Fibroblast of lung (primary cell): ENCODE measurements around the gene LBHD1. TPM values are rescaled to one million over a fixed set of nuclear protein-coding genes. Genes with fewer than 3 reads are reported as not detected.
A peak's percentile ranks its signal among the peaks of the same experiment; 100 is the strongest.

ENCODE experiments used
- DNase-seq, 2 donors: peaks; one replicate each; pipeline versions ENCODE4 v3.0.0 to v3.0.0-alpha.2; 2010; ENCODE audit warnings: low read depth in 2 of 2
- H2AFZ ChIP-seq: 2 replicates; pipeline ENCODE4 v1.5.1; 2012; ENCODE audit warnings: low read length, control low read depth, inconsistent platforms
- H3K27ac ChIP-seq: 2 replicates; pipeline ENCODE4 v1.5.1; 2011; ENCODE audit warnings: low read length, control low read depth; ENCODE audit not compliant: insufficient read depth
- H3K27me3 ChIP-seq: 2 replicates; pipeline ENCODE4 v1.5.1; 2011; ENCODE audit warnings: mild to moderate bottlenecking, low read length; ENCODE audit not compliant: control insufficient read depth, insufficient read depth
- H3K36me3 ChIP-seq: 2 replicates; pipeline ENCODE4 v1.5.1; 2011; ENCODE audit warnings: low read length; ENCODE audit not compliant: control insufficient read depth, insufficient read depth
- H3K4me1 ChIP-seq: 2 replicates; pipeline ENCODE4 v1.5.1; 2011; ENCODE audit warnings: low read length; ENCODE audit not compliant: control insufficient read depth, insufficient read depth; ENCODE audit errors: extremely low read depth
- H3K4me2 ChIP-seq: 2 replicates; pipeline ENCODE4 v1.5.1; 2011; ENCODE audit warnings: low read length, control low read depth; ENCODE audit not compliant: insufficient read depth; ENCODE audit errors: extremely low read depth
- H3K4me3 ChIP-seq, 4 experiments: fragments of 200-600 bp in 1 of 4; sonication (generic) in 1 of 4; replicated peaks in 1 of 4; 2 replicates each; pipeline ENCODE4 v1.5.1; 2011 to 2016; ENCODE audit warnings: low read length in 4 of 4, low read depth in 3 of 4, mild to moderate bottlenecking in 3 of 4, control low read depth in 2 of 4, inconsistent platforms in 1 of 4, mixed read lengths in 1 of 4; ENCODE audit not compliant: insufficient read depth in 1 of 4; ENCODE audit errors: control extremely low read depth in 1 of 4
- H3K79me2 ChIP-seq: 2 replicates; pipeline ENCODE4 v1.5.1; 2012; ENCODE audit warnings: mild to moderate bottlenecking, low read length, inconsistent platforms; ENCODE audit not compliant: control insufficient read depth, insufficient read depth
- H3K9ac ChIP-seq: 2 replicates; pipeline ENCODE4 v1.5.1; 2011; ENCODE audit warnings: mild to moderate bottlenecking, low read length, control low read depth; ENCODE audit not compliant: insufficient read depth
- H3K9me3 ChIP-seq: 2 replicates; pipeline ENCODE4 v1.5.1; 2012; ENCODE audit warnings: low read depth, low read length; ENCODE audit not compliant: control insufficient read depth, insufficient read depth
- H4K20me1 ChIP-seq: 2 replicates; pipeline ENCODE4 v1.5.1; 2011; ENCODE audit warnings: low read length; ENCODE audit not compliant: control insufficient read depth, insufficient read depth; ENCODE audit errors: extremely low read depth
- CTCF ChIP-seq, 2 donors: IDR thresholded peaks in 1 of 2; conservative IDR thresholded peaks in 1 of 2; 1 replicate in 1 of 2; 2 replicates in 1 of 2; pipeline ENCODE4 v1.5.1; 2011 to 2012; ENCODE audit warnings: low read length in 2 of 2, control low read depth in 1 of 2, inconsistent platforms in 1 of 2, low read depth in 1 of 2, mild to moderate bottlenecking in 1 of 2
- EZH2 ChIP-seq: IDR thresholded peaks from 2 replicates; pipeline ENCODE4 v1.5.1; 2012; ENCODE audit warnings: low read length, control low read depth, mild to moderate bottlenecking; ENCODE audit errors: missing control alignments
- polyA plus RNA-seq, 2 donors: library from polyadenylated mRNA; depleted of rRNA in 1 of 2; stranded (reverse) in 1 of 2; unstranded in 1 of 2; fragments of >200 nt; gene quantifications; 2 replicates each; pipeline ENCODE4 v1.2.1, GENCODE V29; 2011 to 2012; ENCODE audit warnings: missing spikeins in 1 of 2
- total RNA-seq: library from RNA; depleted of rRNA; stranded (reverse); fragments of >200 nt; gene quantifications from 2 replicates; pipeline ENCODE4 v1.2.1, GENCODE V29; 2014

The LBHD1 gene
- total and polyA plus RNA-seq, 2 donors (not counting 1 experiment from before 2014, with no cell fraction given): 3.4 to 4.5 TPM

- no peaks in the 10 kb centered on the region for H3K27me3 ChIP-seq
- H3K36me3 ChIP-seq: peaks cover 7% of the 10 kb centered on the region
- H3K4me2 ChIP-seq: no peak overlapping the region
- H3K4me3 ChIP-seq: peak overlapping the region in 1 of 4 experiments; percentile 63
- peaks cover 4% of the 10 kb centered on the region for H3K4me1 ChIP-seq
- H3K79me2 ChIP-seq: peaks cover 13% of the 10 kb centered on the region
- TF ChIP-seq EZH2 (no peak), CTCF (conservative IDR thresholded peaks at IDR 0.05 in 1 of 2, IDR thresholded peaks at IDR 0.05 in 1 of 2; ENCODE audit: low read depth in 1 of 2, low read length in 2 of 2) (no peak)
- DNase-seq: no peak
- no peak overlapping the region for H3K27ac ChIP-seq
- no peak overlapping the region for H3K9ac ChIP-seq
- H3K9me3 ChIP-seq: no peaks in the 10 kb centered on the region
- H4K20me1 ChIP-seq: no peaks in the 10 kb centered on the region
- no peak overlapping the region for H2AFZ ChIP-seq
These were observed 1.1 kb upstream of the LBHD1 start for GRCh38 chr11:62673196-62673525.

GRCh38 chr11:62671236-62671607 is 845 bp downstream of the LBHD1 start:
- no peak for DNase-seq
- peak overlapping the region; percentile 66 for H3K9ac ChIP-seq
- H3K4me2 ChIP-seq: peak overlapping the region; percentile 75
- H3K79me2 ChIP-seq: peaks cover 18% of the 10 kb centered on the region
- peak overlapping the region; percentile 68 for H2AFZ ChIP-seq
- H3K36me3 ChIP-seq: peaks cover 10% of the 10 kb centered on the region
- H3K4me3 ChIP-seq: peak overlapping the region; percentile 51 to 92 (median 66)
- H3K4me1 ChIP-seq: peaks cover 8% of the 10 kb centered on the region
- no peaks in the 10 kb centered on the region for H4K20me1 ChIP-seq
- TF ChIP-seq CTCF (conservative IDR thresholded peaks at IDR 0.05 in 1 of 2, IDR thresholded peaks at IDR 0.05 in 1 of 2; ENCODE audit: low read depth in 1 of 2, low read length in 2 of 2) (no peak), EZH2 (no peak)
- no peaks in the 10 kb centered on the region for H3K27me3 ChIP-seq
- H3K9me3 ChIP-seq: no peaks in the 10 kb centered on the region
- peak overlapping the region; percentile 70 for H3K27ac ChIP-seq

GRCh38 chr11:62669420-62670161 is 2.5 kb downstream of the LBHD1 start:
- no peak overlapping the region for H3K9ac ChIP-seq
- H3K27ac ChIP-seq: no peak overlapping the region
- H3K36me3 ChIP-seq: peaks cover 11% of the 10 kb centered on the region
- no peak overlapping the region for H3K4me3 ChIP-seq
- no peaks in the 10 kb centered on the region for H4K20me1 ChIP-seq
- no peak for DNase-seq
- H3K4me1 ChIP-seq: peaks cover 10% of the 10 kb centered on the region
- no peaks in the 10 kb centered on the region for H3K27me3 ChIP-seq
- no peak overlapping the region for H2AFZ ChIP-seq
- no peaks in the 10 kb centered on the region for H3K9me3 ChIP-seq
- H3K79me2 ChIP-seq: peaks cover 30% of the 10 kb centered on the region
- H3K4me2 ChIP-seq: no peak overlapping the region
- TF ChIP-seq EZH2 (no peak), CTCF (conservative IDR thresholded peaks at IDR 0.05 in 1 of 2, IDR thresholded peaks at IDR 0.05 in 1 of 2; ENCODE audit: low read depth in 1 of 2, low read length in 2 of 2) (no peak)
